HG02852 (cell line): ENCODE data around the gene INF2.

Experiments
- ATAC-seq: cut with Tn5 transposase; IDR thresholded peaks from one replicate; pipeline ENCODE4 v1.9.1; 2021; ENCODE audit warnings: mild to moderate bottlenecking, moderate library complexity; ENCODE audit not compliant: unreplicated experiment

INF2 gene

DNA sequence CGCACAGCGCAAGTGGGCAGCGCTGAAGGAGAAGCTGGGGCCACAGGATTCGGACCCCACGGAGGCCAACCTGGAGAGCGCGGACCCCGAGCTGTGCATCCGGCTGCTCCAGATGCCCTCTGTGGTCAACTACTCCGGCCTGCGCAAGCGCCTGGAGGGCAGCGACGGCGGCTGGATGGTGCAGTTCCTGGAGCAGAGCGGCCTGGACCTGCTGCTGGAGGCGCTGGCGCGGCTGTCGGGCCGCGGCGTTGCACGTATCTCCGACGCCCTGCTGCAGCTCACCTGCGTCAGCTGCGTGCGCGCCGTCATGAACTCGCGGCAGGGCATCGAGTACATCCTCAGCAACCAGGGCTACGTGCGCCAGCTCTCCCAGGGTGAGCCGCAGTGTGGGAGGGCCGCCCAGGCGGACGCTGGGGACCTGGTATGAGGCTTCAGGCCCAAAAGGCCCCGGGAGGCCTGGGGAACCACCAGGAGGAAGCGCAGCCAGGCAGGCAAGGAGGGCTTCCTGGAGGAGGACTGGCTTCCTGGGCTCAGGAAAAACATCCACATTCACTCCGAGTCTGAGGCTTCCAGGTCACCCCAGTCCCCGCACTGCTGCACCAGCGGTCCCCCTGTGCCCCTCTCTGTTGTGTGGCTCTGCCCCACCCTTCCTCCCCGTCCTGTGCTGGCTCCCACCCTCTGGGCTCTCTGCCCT, 12.1 kb downstream of the INF2 start:
- ATAC-seq = no peak

DNA sequence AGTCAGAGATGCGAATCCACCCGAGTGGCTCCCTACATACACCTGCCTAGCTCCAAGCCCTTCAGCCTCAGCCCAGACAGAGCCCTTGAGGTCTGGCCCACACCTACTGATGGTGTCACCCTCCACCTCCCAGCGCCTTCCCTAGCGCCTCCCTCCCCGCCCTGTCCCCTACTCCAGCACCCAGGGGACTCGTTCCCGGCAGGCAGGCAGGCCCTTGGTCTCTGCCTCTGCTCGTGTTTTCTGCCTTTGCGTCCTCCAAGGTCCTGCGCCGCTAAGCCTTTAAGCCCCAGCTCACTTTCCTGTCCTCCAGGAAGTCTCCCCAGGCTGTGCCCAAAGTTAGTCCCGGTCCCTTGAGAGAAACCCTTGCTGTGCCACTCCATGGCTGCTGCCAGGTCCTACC, 12.7 kb downstream of the INF2 start:
- ATAC-seq = no peak

- ATAC-seq = no peak
Measured at GRCh38 chr14:104702673-104703072, 13.3 kb downstream of the INF2 start.

DNA sequence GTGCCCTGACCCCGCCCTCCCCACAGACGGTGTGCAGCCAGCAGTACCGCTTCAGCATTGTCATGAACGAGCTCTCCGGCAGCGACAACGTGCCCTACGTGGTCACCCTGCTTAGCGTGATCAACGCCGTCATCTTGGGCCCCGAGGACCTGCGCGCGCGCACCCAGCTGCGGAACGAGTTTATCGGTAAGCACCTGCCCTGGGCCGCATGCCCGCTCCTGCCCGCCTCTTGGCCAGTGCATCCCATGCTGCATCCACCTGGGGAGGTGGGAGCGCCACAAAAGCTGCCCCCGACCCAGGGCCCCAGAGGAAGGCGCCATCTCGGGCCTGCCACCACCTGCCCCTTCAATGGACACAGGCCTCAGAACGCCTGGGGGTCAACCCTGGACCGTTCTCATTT, 13.9 kb downstream of the INF2 start:
- ATAC-seq = no peak

DNA sequence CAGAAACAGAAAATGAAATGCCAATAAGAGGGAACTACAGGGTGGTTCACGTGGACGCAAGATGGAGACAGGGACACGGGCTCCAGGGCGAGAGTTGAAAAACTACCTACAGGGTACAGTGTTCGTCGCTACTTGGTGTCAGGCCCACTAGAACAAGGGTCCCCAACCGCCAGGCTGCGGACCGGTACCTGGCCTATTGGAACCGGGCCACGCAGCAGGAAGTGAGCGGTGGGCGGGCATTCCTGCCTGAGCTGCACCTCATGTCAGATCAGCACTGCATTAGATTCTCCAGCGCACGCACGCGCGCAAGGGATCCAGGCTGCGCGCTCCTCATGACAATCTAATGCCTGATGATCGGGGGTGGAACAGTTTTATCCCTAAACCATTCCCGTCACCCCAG, 14.8 kb downstream of the INF2 start:
- ATAC-seq = no peak

- ATAC-seq = no peak
Measured at GRCh38 chr14:104705340-104706047, 16.1 kb downstream of the INF2 start.

- ATAC-seq = no peak
Measured at GRCh38 chr14:104706733-104707607, 17.6 kb downstream of the INF2 start.

DNA sequence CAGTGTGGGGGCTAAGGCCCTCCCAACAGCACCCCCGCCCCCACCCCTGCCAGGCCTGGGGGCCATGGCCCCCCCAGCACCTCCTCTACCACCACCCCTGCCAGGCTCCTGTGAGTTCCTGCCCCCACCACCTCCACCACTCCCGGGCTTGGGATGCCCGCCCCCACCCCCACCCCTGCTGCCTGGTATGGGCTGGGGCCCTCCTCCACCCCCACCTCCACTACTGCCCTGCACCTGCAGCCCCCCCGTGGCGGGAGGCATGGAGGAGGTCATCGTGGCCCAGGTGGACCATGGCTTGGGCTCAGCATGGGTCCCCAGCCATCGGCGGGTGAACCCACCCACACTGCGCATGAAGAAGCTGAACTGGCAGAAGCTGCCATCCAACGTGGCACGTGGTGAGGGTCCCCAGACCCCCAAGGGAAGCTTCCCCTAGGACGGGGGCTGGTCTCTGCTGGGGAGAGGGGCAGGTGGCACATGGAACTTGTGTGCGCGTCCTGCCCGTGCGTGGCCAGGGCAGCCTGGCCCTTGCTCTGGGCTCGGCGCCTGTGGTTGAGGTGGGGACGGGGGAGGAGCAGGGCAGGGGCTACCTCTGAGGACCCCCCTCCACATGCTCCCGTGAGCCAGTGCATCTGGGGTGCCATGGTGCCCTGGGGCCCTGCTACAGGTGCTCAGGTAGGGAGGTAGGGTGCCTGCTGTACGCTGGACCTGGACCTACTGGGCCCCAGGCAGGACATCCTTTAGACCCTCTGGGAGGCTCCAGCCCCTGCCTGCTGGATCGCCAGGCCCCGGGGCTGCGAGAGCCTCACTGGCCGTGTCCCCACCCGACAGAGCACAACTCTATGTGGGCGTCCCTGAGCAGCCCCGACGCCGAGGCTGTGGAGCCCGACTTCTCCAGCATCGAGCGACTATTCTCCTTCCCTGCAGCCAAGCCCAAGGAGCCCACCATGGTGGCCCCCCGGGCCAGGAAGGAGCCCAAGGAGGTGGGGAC, 18.5 kb downstream of the INF2 start:
- no peak for ATAC-seq

DNA sequence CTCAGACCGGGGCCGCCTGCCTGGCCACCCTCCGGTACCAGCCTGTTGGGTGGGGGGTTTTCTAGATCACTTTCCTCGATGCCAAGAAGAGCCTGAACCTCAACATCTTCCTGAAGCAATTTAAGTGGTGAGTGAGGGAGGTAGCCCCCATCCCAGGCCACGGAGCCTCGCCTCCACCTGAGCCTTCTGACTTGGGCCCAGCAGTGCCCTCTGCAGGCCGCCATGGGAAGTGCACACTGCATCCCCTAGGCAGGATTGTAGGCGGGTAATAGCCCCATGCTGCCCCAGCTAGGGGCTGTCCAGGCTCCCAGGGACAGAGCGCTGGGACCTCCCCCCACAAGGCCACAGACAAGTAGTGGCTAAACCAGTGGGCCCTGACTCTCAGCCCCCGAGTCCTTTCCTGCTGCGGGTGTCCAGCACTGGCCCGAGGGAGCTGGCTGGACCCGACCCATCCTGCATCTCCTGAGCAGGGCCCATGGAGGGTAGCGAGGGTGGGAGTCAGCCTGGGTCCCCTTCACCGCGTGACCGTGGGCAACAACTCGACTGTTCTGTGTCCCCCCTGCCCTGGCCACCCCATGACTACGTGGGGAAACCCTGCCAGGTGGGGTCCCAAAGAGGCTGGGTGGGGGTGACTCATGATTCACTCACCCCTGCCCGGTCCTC, 19.3 kb downstream of the INF2 start:
- no peak for ATAC-seq

GRCh38 chr14:104709387-104710039, 20.1 kb downstream of the INF2 start:
- ATAC-seq = no peak

DNA sequence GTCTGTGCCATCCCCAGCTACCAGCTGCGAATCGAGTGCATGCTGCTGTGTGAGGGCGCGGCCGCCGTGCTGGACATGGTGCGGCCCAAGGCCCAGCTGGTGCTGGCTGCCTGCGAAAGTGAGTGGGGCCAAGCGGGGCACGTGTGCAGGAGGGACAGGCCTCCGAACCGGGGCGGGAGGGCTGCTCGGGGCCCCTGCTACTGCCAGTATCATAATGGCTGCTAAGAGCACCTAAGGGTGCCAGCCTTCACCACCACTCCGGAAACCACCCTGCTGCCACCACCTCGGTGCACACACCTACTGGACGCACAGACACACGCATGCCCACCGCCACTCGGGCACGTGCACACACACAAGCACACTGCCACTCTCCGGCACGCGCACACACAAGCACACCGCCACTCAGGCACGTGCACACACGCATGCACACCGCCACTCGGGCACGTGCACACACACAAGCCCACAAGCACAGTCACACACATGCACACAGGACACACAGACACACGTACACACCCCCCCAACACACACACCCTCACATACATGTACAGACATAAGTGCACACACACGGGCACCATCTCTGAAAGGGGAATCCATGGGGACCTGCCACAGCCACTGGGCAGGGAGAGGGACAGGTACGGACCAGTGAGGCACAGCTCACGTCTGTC, 20.8 kb downstream of the INF2 start:
- ATAC-seq = no peak

DNA sequence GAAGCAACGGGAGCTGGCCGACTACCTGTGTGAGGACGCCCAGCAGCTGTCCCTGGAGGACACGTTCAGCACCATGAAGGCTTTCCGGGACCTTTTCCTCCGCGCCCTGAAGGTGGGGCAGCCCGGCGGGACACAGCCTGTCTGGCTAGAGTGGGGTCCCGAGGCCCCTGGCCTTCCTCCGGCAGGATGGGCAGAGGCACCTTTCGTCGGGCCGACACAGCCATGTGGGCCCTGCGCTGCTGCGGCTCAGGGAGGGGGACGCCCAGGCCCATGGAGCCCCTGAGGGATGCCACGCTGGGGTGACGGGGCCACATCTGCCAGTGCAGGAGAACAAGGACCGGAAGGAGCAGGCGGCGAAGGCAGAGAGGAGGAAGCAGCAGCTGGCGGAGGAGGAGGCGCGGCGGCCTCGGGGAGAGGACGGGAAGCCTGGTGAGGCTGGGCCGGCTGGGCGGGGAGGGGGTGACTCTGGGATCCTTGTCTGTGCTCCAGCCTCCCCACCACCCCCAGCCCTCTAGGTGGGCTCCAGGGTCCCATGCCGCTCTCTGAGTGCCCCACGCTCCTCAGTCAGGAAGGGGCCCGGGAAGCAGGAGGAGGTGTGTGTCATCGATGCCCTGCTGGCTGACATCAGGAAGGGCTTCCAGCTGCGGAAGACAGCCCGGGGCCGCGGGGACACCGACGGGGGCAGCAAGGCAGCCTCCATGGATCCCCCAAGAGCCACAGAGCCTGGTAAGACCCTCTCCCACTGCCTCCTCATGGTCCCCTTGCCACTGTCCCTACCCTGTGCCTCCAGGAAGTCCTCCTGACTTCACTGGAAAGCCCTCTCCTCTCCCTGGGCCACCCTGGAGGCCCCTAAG, 23.7 kb downstream of the INF2 start:
- no peak for ATAC-seq

DNA sequence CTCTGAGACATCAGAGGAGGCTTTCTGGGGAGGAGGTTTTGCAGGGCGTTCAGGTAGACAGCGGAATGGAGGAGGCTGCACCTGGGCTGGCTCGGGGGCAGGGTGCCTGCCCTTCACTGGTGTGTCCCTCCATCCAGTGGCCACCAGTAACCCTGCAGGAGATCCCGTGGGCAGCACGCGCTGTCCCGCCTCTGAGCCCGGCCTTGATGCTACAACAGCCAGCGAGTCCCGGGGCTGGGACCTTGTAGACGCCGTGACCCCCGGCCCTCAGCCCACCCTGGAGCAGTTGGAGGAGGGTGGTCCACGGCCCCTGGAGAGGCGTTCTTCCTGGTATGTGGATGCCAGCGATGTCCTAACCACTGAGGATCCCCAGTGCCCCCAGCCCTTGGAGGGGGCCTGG, 24.6 kb downstream of the INF2 start:
- no peak for ATAC-seq

- no peak for ATAC-seq
Measured at GRCh38 chr14:104714681-104715080, 25.3 kb downstream of the INF2 start.

- no peak for ATAC-seq
Measured at GRCh38 chr14:104715416-104715815, 26.0 kb downstream of the INF2 start.

- ATAC-seq = no peak
Measured at GRCh38 chr14:104715871-104716270, 26.5 kb downstream of the INF2 start.

DNA sequence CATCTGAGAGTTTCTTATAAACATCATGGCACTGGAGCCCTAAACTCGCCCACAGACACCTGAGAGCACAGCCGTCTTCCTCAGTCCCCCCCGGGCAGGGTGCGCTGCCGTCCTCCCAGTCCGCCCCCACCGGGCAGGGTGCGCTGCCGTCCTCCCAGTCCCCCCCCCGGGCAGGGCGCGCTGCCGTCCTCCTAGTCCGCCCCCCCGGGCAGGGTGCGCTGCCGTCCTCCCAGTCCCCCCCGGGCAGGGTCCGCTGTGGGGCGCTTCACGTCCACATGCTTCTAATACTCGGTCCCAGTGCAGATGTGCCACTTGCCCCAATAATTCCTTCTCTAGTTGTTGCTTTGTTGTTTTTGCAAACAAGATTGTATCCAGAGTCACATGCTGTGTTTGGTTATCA, 27.7 kb downstream of the INF2 start:
- ATAC-seq = no peak

- ATAC-seq = no peak
Measured at GRCh38 chr14:104717646-104718045, 28.2 kb downstream of the INF2 start.
